GM21825 (cell line): Measurements from ENCODE around the gene TSPAN12.
"Not testable (repeated sequence)": the region's sequence is repeated elsewhere in the genome, so short reads cannot be mapped to it uniquely, and the experiment has no call there.

Experiments
- ATAC-seq: cut with Tn5 transposase; IDR thresholded peaks from one replicate; pipeline ENCODE4 v1.9.1; 2021; ENCODE audit warnings: mild to moderate bottlenecking, moderate library complexity; ENCODE audit not compliant: unreplicated experiment

Gene TSPAN12, protein sequence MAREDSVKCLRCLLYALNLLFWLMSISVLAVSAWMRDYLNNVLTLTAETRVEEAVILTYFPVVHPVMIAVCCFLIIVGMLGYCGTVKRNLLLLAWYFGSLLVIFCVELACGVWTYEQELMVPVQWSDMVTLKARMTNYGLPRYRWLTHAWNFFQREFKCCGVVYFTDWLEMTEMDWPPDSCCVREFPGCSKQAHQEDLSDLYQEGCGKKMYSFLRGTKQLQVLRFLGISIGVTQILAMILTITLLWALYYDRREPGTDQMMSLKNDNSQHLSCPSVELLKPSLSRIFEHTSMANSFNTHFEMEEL

DNA sequence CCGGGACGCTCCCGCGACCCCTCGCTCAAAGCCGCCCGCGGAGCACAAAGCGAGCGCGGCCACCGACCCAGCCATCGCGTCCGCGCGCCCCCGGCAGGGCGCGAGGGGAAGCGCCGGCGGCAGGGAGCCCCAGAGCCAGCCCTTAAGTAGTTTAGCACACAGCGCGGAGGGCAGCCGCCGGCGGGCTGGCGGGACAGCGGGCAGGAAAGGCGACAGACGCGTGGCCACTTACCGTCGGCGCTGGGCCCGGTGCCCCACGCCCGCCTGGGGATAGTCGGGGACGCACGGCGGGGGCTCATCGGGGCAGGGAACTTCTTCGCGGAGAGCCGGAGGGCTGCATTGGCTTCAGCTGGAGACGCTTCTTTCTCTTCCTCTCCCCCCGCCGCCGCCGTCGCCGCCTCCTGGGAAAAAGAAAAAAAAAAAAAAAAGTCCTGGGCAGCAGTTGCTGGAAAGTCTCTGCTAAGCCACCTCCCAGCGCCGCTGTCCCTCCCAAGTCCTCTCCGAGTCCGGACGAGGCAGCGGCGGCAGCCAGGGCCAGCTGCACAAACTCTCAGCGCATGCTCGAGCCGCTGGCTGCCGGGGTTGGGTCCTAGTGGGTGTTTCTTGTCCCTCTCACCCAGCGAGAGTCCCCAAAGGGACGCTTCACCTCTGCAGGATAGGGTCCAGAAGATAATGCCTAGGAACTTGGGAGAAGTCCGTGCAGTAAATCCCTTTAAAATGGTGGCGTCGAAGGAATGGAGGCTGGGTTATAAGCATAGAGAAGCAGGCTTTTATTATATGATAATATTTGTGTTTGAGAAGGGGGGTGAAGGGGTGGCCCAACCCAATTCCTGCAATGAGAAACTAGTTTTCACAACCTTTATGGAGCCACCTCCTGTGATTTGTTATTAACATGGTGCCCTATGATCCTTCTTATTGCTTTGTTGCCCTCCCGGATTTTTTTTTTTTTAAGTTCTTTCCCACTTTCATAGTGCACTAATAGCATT, at the start of gene TSPAN12:
TSS of gene TSPAN12 (minus strand) at position 557 of the 986 bp plus-strand sequence. CDS start 1,381 bp downstream, outside the sequence.
- ATAC-seq: peak; percentile 88

DNA sequence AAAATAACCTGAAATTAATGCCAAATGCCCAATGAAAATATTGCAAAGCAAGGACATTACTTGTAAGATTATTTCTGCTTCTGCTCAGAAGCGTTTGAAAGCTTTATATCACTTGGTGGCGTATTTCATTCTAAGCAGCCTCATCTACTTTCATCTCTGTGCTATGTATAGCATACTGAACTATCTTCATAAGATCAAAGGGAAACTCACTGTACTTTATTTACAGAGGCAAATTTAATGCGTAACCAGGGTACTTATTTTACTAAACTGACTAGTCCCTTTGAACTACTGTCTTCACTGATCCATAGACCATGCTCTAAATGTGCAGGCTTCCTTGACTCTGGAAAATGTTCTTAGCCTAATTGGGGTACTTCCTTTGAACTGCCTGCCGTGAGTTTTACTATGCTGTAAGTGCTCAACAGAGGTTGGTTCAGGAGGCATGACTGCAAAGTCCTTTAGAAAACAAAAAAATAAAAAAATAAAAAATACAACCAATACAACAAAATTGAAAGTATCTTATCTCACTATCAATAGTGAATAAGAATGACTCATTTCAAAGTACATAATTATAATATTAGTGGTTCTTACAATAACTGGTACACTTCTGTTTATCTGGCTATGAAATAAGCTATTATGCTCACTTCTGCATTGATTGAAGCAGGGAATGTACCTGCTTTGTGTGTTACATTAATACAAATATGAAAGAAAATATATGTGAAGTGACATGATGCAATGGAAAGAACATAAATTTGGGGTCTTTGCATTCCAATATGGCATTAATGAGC, 41.0 kb upstream of the TSPAN12 start:
- no peak for ATAC-seq

DNA sequence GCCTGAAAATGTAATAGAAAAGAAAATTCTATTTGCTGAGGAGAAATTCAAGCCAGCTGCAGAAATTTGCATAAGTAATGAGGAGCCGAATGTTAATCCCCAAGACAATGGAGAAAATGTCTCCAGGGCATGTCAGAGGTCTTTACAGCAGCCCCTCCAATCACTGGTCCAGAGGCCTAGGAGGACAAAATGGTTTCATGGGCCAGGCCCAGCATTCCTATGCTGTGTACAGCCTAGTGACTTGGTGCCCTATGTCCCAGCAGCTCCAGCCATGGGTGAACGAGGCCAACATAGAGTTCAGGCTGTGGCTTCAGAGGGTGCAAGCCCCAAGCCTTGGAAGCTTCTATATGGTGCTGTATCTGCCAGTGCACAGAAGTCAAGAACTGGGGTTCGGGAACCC, 37.3 kb upstream of the TSPAN12 start:
- ATAC-seq: not testable (repeated sequence)

DNA sequence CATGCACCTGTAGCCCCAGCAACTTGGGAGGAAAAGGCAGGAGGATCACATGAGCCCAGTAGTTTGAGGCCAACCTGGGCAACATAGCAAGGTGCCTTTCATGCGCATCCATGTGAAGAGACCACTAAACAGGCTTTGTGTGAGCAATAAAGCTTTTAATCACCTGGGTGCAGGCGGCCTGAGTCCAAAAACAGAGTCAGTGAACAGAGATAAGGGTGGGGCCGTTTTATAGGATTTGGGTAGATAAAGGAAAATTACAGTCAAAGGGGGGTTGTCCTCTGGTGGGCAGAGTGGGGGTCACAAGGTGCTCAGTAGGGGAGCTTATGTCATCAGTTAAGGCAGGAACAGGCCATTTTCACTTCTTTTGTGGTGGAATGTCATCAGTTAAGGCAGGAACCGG, 27.7 kb upstream of the TSPAN12 start:
- ATAC-seq: not testable (repeated sequence)

DNA sequence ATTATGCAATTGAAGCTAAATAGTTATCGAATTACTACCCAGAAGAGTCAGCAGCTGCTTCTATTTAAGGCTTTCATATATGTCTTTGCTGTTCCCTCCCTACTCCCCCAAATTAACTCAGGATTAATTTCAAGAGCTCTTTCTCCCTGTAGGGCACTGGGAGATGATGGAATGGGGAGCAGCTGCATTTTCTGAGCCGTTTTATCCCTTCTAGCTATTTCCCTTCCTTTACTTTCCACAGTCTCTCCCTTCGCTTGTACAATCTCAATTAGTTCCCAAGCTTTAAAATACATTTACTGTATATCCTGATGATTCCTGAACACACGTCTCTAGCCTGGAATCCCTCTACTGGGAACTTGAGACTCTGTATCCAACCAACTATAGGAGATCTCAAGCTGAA, 19.8 kb upstream of the TSPAN12 start:
- ATAC-seq: no peak

DNA sequence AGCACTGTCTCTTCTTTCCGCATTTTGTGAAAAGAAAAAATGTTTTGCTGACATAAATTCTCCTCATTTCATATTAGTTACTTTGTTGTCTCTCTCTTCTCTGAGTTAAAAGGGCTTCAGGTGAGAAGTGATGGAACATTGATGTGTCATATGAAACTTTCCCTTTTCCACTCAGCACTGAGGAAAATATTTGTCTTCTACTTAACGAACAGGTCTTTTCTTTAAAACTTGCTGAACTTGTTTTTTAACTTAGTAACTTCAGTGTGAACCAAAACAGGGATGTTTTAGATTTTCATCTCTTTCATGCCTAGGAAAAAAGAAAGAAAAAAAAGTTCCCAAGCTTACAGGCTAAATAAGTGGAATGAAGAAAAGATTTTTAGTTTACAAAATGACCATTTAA, 19.0 kb upstream of the TSPAN12 start:
- ATAC-seq: no peak

DNA sequence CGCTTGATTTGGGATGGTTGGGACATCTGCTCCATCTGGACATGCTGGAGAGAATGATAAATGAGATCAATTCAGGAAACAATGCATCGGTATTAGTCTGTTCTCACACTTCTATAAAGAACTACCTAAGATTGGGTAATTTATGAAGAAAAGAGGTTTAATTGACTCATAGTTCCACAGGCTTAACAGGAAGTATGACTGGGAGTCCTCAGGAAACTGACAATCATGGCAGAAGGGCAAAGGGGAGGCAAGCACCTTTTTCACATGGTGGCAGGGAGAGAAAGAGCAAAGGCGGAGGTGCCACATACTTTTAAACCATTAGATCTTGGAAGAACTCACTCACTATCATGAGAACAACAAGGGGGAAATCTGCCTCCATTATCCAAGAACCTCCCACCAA, 16.8 kb upstream of the TSPAN12 start:
- ATAC-seq: no peak

DNA sequence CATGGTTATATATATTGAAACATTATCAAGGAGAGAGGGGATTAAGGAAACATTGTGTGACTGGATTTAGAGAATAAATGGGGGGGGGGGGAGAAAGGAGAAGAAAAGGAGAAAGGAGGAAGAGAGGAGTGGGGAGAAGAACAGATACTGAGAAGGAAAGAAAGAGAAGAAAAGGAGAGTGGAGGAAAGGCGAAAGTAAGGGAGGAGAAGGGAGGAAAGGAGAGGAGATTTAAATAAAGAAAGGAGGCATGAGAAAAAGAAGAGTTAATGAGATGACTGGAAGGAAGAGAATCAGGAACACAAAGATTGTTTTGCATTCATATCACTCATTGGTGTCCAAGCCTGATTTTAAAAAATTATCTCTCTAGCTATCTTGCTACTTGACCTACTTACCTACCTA, 16.1 kb upstream of the TSPAN12 start:
- no peak for ATAC-seq

DNA sequence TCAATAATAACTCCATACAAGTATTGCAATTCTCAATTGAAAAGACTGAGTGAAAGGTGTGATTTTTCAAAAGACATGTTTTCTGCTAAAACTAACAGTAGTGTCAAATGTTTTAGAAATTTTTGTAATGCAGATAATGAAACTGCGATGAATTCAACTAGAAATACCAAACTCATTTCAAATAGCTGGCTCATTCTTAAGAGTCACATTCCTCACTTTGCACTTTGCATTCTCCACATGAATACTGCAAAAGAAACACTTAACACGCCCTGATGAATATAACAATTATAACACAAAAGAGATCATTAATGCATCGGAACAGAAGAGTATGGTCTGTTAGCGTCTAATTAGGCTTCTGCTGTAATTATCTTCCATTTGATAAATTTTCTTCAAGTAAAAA, 15.5 kb upstream of the TSPAN12 start:
- ATAC-seq: no peak

DNA sequence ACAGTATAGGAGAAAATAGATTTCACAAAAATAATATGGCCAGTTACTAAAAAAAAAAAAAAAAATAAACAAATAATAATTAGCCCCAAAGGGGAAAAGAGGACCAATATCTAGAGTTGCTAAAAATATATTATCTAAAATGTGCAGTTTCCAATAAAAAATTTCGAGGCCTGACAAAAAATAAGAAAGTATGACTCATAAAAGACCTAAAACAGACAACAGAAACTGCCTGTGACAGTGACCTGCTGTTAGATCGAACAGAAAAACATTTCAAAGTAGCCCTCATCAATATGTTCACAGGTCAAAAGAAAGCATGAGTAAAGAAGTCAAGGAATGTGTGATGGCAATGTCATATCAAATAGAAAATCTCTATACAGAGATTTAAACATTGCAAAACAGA, 11.8 kb upstream of the TSPAN12 start:
- no peak for ATAC-seq

DNA sequence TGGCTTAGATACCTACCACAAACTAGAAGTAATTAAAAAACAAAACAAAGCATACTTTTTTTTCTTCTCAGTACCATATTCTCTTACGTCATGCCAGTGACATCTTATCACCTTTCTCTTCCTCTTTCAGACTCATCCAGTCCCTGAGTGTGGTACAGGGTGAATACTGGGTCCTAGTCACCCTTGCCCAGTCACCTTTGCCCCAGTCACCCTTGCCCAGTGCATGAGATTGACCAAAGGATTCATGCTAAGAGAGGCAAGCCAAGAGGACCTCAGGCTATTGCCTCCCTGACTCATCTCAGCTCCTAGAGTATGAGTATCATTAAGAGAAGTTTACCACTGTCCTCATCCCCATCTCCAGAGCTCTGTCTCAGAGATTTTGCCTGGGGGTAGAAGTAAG, 10.0 kb upstream of the TSPAN12 start:
- peak; percentile 44 for ATAC-seq

DNA sequence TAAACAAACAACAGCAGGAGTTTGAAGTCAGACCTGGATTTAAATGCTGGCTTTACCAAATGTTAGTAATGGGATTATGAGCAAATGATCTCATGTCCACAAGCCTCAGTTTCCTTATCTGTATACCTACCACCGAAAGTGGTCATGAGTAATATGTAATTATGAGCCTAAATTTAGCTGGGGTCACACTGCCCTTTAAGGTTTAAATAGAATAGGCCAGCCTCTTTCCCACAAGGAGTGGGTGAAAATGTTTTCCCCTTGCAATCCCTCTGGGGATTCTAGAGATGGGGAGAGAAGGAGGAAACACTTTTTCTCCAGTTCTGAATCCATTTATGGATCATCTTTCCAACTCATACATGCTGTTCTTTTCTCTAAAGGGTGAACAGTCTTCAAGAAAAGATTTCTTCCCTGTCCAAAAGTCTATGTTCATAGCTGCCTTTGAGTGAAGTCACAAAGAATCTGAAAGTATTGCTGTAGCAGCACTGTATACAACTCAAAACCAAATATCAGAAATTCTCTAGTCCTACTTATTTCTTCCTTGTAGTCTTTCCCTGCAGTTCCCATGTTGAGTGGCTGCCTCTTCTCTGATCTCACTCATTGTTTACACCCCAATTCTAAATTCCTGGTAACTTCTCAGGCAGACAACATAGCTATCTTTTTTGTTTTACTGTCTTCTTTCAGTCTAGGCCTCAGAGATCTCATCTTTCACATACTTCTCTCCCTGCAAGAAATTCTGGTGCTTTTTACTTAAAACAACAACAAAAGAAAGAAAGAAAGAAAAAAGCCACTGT, 7.4 kb upstream of the TSPAN12 start:
- no peak for ATAC-seq

DNA sequence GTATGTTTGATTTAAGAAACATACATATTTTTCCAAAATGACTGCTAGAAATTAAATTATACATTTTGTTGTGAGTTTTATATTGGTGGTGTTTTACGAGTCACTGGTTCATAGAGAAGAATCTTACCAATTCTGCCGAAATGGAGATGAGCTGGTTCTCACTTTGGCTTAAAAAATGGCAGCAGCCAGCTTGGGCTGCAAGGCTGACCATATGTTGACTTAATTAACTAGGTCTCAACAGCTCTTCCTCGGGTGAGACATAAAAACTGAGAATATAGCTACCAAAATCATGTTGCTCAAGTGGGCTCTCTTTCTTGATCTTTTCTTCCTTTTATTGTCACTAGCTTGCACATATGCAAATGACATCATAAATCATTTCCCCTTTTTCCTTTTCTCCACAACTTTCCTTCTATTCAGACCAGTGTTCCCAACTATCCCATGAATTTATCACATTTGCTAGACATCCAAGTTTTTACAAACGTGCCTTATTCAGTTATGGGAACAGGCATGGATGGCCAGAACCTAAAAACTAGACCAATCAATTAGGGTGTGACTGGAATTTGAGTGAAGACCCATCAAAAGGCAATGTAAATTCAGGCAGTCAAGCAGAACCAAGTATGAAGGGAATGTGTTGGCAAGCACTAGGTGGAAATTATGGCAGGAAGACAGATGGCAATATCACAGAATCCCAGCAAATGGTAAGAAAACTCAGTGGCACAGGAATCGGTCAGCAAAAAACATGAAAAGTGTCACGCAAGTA, 6.4 kb upstream of the TSPAN12 start:
- no peak for ATAC-seq

DNA sequence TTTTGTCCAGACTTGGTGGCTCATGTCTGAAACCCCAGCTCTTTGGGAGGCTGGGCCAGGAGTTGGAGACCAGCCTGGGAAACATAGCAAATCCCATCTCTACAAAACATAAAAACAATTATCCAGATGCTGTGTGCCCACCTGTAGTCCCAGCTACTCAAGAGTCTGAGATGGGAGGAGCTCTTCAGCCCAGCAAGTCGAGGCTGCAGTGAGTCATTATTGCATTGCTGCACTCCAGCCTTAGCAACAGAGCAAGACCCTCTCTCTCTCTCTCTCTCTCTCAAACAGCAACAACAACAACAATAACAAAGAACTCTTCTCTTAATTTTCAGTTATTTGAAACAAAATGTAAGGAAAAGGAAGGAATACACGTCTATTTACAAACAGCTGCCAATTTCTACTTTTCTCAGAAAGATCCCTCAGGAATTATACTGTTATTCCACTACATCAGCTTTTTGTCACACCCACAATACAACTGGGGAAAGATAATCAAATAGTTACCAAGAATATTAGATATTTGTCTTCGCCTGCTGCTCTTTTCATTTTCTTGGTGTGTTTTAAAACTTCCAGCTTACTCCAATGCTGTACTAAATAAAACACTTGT, 5.1 kb upstream of the TSPAN12 start:
- ATAC-seq: no peak

DNA sequence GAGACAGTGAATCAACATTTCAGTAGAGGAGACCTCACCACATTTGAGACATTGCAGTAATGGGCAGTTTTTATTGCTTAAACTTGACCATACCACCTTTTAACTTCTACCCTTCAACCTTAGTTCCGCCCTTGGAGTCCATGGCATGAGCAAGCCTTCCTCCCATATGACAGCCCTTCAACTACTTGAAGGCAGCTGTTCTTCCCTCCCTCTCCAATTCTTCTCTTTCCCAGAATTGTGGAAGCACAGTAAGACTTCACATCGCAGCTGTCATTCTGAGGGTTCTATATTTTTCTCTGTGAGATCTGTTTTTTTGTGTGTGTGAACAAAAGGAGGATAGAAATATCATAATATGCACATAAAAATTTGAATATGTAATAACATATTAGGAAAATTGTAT, 2.2 kb upstream of the TSPAN12 start:
- ATAC-seq: no peak

DNA sequence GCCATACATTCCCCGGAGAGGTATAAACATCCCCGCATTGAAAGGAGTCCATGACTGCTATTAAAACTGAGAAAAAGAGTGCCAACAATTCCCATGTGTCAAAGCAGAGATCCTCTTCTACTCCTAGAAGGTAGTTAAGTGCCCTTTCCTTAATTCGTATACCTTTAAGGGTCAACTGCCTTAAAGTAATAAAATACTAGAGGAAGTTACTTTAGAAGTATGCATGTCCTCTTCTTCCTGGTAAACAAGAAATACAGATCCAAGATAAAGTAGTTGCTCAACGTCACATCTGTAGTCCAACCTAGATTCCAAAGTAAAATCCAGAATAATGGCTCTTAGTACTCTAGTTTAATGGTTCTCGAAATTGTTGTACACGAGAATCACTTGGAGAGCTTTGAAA, 1.5 kb upstream of the TSPAN12 start:
- no peak for ATAC-seq

DNA sequence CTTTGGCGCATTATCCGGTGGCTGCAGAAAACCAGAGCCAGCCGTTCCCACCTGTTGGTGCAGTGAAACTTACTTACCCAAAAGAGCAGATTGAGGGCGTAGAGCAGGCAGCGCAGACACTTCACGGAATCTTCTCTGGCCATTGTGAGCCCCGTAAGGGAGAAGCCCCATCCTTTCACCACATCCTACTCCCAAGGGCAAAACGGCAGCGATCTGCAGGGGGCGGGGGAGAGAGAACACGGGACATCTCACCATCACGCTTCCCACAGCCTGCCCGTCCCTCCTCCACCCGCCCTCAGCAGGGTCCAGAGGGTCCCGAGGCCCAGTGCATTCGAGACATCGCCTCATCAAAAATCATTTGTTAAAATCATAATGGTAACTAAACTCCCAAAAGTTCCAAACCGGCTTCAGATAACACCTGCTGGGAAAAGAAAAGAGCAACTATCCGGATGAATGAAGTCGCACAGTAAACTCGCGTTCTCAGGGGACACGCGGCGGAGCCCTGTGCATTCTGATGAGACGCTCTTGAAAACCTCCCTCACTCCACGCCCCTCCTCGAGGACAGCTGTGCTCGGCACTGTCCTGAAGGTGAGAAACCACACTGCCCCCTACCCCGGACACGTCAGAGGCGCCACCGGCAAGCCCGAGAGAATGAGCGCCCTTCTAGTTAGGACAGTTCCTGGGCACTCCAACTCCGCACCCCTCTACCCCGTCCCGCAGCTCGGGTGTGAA, 1.2 kb downstream of the TSPAN12 start:
- ATAC-seq: peak; percentile 55

DNA sequence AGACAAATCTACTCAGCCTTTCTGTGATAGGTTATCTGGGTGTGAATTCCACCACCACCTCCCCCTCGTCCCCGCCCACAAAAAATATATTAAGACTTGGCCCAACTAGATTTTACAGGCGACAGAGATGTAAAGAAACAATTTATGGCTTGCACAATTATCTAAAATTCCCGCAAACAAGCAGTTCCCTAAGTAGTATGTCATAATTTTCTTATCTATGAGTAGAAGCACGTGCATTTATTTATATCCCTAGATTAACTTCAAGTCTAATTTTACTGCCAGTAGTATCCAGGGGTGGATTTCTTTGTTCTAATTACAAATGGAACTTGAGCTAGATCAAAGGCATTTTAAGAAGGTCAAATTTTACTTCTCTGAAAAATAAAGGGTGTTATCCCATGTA, 1.7 kb downstream of the TSPAN12 start:
- no peak for ATAC-seq

DNA sequence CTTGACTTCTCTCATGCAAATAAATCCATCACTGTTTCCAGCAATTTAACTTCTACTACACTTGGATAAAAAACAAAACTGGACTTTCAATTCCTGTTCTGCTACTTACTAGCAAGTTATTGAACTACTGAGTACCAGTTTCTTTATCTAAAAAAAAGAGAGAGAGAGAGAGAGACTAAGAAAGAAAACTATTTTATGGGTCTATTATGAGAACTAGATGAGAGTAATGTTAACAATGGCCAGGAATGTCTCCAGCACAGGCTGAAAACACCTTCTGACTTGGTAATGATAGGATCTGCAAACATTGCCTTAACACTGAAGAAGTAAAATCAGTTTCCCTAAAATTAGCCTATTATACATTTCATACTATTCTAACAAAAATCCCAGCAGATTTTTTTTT, 5.2 kb downstream of the TSPAN12 start:
- no peak for ATAC-seq
